Erythroblast (primary cell): ENCODE data around the gene EGLN2.
"Not testable (repeated sequence)": the region's sequence is repeated elsewhere in the genome, so short reads cannot be mapped to it uniquely, and the experiment has no call there.

Source experiments
- GATA1 ChIP-seq: IDR thresholded peaks from 2 replicates; pipeline ENCODE4 v1.6.1; 2011; ENCODE audit warnings: low read depth, mild to moderate bottlenecking, control low read depth, low read length, moderate library complexity
- POLR2A ChIP-seq: IDR thresholded peaks from 2 replicates; pipeline ENCODE4 v1.6.1; 2011; ENCODE audit warnings: mild to moderate bottlenecking, low read length

DNA sequence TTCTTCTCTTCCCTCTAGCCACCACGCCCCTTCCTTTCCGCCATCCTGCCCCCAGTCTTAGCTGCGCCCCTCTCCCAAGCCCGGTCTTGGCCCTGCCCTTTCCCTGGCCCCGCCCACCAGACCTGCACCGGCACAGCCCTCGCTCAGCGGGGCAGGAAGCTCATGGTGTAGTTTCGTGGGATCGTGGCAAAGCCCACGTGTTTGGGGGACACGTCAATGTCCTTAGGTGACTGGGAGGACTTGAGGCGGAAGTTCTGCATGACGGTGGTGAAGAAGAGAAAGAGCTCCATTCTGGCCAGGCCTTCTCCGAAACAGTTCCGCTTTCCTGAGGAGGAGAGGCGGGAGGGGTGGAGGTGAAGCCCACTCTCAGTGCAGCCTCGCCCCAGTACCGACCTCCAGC, 44.7 kb downstream of the EGLN2 start:
- TF ChIP-seq POLR2A, GATA1: not testable (repeated sequence)
